ELR (cell line): ENCODE measurements around the gene SP140L.
A peak's percentile ranks its signal among the peaks of the same experiment; 100 is the strongest.
"Not testable (repeated sequence)": the region's sequence is repeated elsewhere in the genome, so short reads cannot be mapped to it uniquely, and the experiment has no call there.

Experiments
- DNase-seq: peaks from one replicate; pipeline ENCODE4 v3.0.0-alpha.2; 2015; ENCODE audit warnings: low read depth

SP140L gene

GRCh38 chr2:230323385-230324106 lies 3.4 kb upstream of the SP140L start:
- no peak for DNase-seq

GRCh38 chr2:230324503-230324902 lies 2.5 kb upstream of the SP140L start:
- no peak for DNase-seq

GRCh38 chr2:230325316-230326243 lies 1.4 kb upstream of the SP140L start:
- DNase-seq: no peak

GRCh38 chr2:230327418-230328154 lies 593 bp downstream of the SP140L start:
- DNase-seq: peak; percentile 32

- DNase-seq: no peak
Observed at GRCh38 chr2:230328155-230328458, 1.1 kb downstream of the SP140L start.

- DNase-seq: no peak
Observed at GRCh38 chr2:230329946-230330605, 3.1 kb downstream of the SP140L start.

- peak; percentile 75 for DNase-seq
Observed at GRCh38 chr2:230330725-230331124, 3.7 kb downstream of the SP140L start.

- no peak for DNase-seq
Observed at GRCh38 chr2:230335461-230335863, 8.5 kb downstream of the SP140L start.

- no peak for DNase-seq
Observed at GRCh38 chr2:230335864-230336506, 9.0 kb downstream of the SP140L start.

- DNase-seq: not testable (repeated sequence)
Observed at GRCh38 chr2:230341936-230342528, 15.0 kb downstream of the SP140L start.

- not testable (repeated sequence) for DNase-seq
Observed at GRCh38 chr2:230343041-230343624, 16.1 kb downstream of the SP140L start.

- DNase-seq: no peak
Observed at GRCh38 chr2:230343747-230344146, 16.8 kb downstream of the SP140L start.

- no peak for DNase-seq
Observed at GRCh38 chr2:230346465-230346864, 19.5 kb downstream of the SP140L start.

GRCh38 chr2:230346921-230347533 lies 20.0 kb downstream of the SP140L start:
- DNase-seq: peak; percentile 8

- DNase-seq: peak; percentile 30
Observed at GRCh38 chr2:230347659-230348305, 20.8 kb downstream of the SP140L start.

GRCh38 chr2:230348787-230349186 lies 21.8 kb downstream of the SP140L start:
- no peak for DNase-seq

GRCh38 chr2:230356084-230356483 lies 29.1 kb downstream of the SP140L start:
- DNase-seq: no peak

GRCh38 chr2:230358305-230358704 lies 31.3 kb downstream of the SP140L start:
- DNase-seq: peak; percentile 69

- no peak for DNase-seq
Observed at GRCh38 chr2:230360028-230360427, 33.0 kb downstream of the SP140L start.
